ENCODE data around the gene AGBL1. TPM values are rescaled to one million over a fixed set of nuclear protein-coding genes. Genes with fewer than 3 reads are reported as not detected.

The AGBL1 gene
- total and polyA plus RNA-seq, 2 donors (not counting 3 experiments of a cell fraction or from before 2014, with no cell fraction given), result not detected

DNA sequence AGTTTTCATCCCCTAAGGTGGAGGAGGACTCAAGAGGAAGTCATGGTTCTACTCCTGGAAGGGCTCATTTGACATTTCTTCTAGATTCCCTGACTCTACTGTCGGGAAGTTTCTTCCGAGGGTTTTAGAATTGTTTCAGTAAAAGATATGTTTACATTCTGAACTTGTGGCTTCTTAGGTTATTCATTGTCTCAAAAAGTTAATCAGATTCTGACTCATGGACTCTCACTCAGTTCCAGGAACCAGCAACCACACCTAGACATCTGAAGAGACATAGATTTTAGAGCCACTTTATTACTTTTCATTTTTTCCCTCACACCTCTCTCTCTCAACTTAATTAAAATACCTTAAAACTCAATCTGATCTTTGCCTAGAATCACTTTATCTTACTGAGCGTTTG, 862.6 kb downstream of the AGBL1 start:
- Histone ChIP-seq H3K9ac (replicated peaks; ENCODE audit: extremely low read depth, insufficient read depth, low read length) (no peak overlapping the region), H3K4me2 (ENCODE audit: insufficient read depth, low read length) (no peak overlapping the region), H3K36me3 (ENCODE audit: control insufficient read depth in 2 of 2, extremely low read depth in 1 of 2, insufficient read depth in 2 of 2, low read length in 2 of 2) (no peaks in the 10 kb centered on the region), H3K4me3 (replicated peaks in 1 of 3; ENCODE audit: insufficient read depth in 1 of 3, low read depth in 1 of 3, low read length in 3 of 3) (no peak overlapping the region), H3K27me3 (ENCODE audit: control insufficient read depth in 2 of 2, insufficient read depth in 2 of 2, low read length in 2 of 2) (no peaks in the 10 kb centered on the region), H2AFZ (ENCODE audit: low read depth, low read length) (no peak overlapping the region), H4K20me1 (replicated peaks; ENCODE audit: control insufficient read depth, extremely low read depth, insufficient read depth, low read length) (no peaks in the 10 kb centered on the region), H3K9me1 (replicated peaks; ENCODE audit: control insufficient read depth, extremely low read depth, insufficient read depth, low read length) (no peaks in the 10 kb centered on the region), H3K79me2 (ENCODE audit: control insufficient read depth, insufficient read depth, low read length) (no peaks in the 10 kb centered on the region), H3K27ac (ENCODE audit: insufficient read depth, low read depth, low read length) (no peak overlapping the region), H3K9me3 (replicated peaks; ENCODE audit: control insufficient read depth, insufficient read depth, low read length) (no peaks in the 10 kb centered on the region), H3K4me1 (ENCODE audit: control insufficient read depth, extremely low read depth, insufficient read depth, low read length) (no peaks in the 10 kb centered on the region)
- FAIRE-seq, result no peak
- TF ChIP-seq GATA2 (IDR thresholded peaks at IDR 0.05; ENCODE audit: insufficient read depth, insufficient read length, low read depth, low read length) (no peak), POLR2A (IDR thresholded peaks at IDR 0.05; ENCODE audit: low read depth, low read length) (no peak), EZH2 (IDR thresholded peaks at IDR 0.05; ENCODE audit: borderline replicate concordance, low read depth, low read length, severe bottlenecking) (no peak), CTCF (IDR thresholded peaks at IDR 0.05; ENCODE audit: extremely low read depth in 1 of 2, insufficient read depth in 1 of 2, low read depth in 1 of 2, low read length in 2 of 2) (no peak), JUN (IDR thresholded peaks at IDR 0.05; ENCODE audit: borderline replicate concordance, insufficient read depth, insufficient read length, low read depth) (no peak)
- ChIA-PET POLR2A (no interaction called here), CTCF (no interaction called here)
- no peak for DNase-seq (ENCODE audit: low read depth, low spot score)
- BruUV-seq (replicated peaks), result no TSS peak
- dilution Hi-C loops (cut with MboI; ENCODE audit: extremely low pct_ligation_motif_present, low sequenced_read_pairs) (no loop called here), intact Hi-C loops (cut with micrococcal nuclease) (no loop called here)

DNA sequence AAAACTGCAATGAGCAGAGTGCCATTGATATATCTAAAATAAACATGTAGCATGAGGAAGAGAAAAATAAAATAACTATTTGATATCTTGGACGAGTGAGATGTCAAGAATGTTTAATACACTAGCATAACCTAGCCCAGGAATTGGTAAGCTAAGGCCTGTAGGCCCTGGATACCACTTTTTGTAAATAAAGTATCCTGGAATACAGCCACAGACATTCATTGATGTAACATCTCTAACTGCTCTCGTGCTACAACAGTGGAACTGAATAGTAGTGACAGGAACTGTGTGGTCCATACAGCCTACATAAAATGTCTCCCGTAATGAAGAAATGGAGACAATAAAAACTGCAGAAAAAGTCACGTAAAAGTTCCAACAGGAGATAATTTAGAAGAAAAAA, 869.0 kb downstream of the AGBL1 start:
- dilution Hi-C loops (cut with MboI; ENCODE audit: extremely low pct_ligation_motif_present, low sequenced_read_pairs), result no loop called here
- no TSS peak for BruUV-seq (replicated peaks)

More for the DNA sequence above, 869.0 kb downstream of the AGBL1 start:
- H4K20me1 ChIP-seq (replicated peaks; ENCODE audit: control insufficient read depth, extremely low read depth, insufficient read depth, low read length), result no peaks in the 10 kb centered on the region
- intact Hi-C loops (cut with micrococcal nuclease), result no loop called here
- ChIA-PET POLR2A (no interaction called here), CTCF (no interaction called here)
- H3K4me1 ChIP-seq (ENCODE audit: control insufficient read depth, extremely low read depth, insufficient read depth, low read length), result no peaks in the 10 kb centered on the region
- no peak overlapping the region for H2AFZ ChIP-seq (ENCODE audit: low read depth, low read length)
- DNase-seq (ENCODE audit: low read depth, low spot score) (no peak), FAIRE-seq (no peak)
- H3K4me2 ChIP-seq (ENCODE audit: insufficient read depth, low read length), result no peak overlapping the region
- no peaks in the 10 kb centered on the region for H3K9me3 ChIP-seq (replicated peaks; ENCODE audit: control insufficient read depth, insufficient read depth, low read length)
- no peaks in the 10 kb centered on the region for H3K79me2 ChIP-seq (ENCODE audit: control insufficient read depth, insufficient read depth, low read length)
- no peak overlapping the region for H3K27ac ChIP-seq (ENCODE audit: insufficient read depth, low read depth, low read length)
- no peaks in the 10 kb centered on the region for H3K9me1 ChIP-seq (replicated peaks; ENCODE audit: control insufficient read depth, extremely low read depth, insufficient read depth, low read length)
- no peak overlapping the region for H3K9ac ChIP-seq (replicated peaks; ENCODE audit: extremely low read depth, insufficient read depth, low read length)
- H3K36me3 ChIP-seq (ENCODE audit: control insufficient read depth in 2 of 2, extremely low read depth in 1 of 2, insufficient read depth in 2 of 2, low read length in 2 of 2), result no peaks in the 10 kb centered on the region
- no peaks in the 10 kb centered on the region for H3K27me3 ChIP-seq (ENCODE audit: control insufficient read depth in 2 of 2, insufficient read depth in 2 of 2, low read length in 2 of 2)
- TF ChIP-seq EZH2 (IDR thresholded peaks at IDR 0.05; ENCODE audit: borderline replicate concordance, low read depth, low read length, severe bottlenecking) (no peak), GATA2 (IDR thresholded peaks at IDR 0.05; ENCODE audit: insufficient read depth, insufficient read length, low read depth, low read length) (no peak), CTCF (IDR thresholded peaks at IDR 0.05; ENCODE audit: extremely low read depth in 1 of 2, insufficient read depth in 1 of 2, low read depth in 1 of 2, low read length in 2 of 2) (no peak), POLR2AphosphoS5 (IDR thresholded peaks at IDR 0.05; ENCODE audit: insufficient read depth, low read depth, low read length) (no peak), JUN (IDR thresholded peaks at IDR 0.05; ENCODE audit: borderline replicate concordance, insufficient read depth, insufficient read length, low read depth) (no peak)
- TF ChIP-seq, protein P1, sequence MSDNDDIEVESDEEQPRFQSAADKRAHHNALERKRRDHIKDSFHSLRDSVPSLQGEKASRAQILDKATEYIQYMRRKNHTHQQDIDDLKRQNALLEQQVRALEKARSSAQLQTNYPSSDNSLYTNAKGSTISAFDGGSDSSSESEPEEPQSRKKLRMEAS (IDR thresholded peaks at IDR 0.05; ENCODE audit: insufficient read depth, insufficient read length), result no peak
- H3K4me3 ChIP-seq (replicated peaks in 1 of 3; ENCODE audit: insufficient read depth in 1 of 3, low read depth in 1 of 3, low read length in 3 of 3), result no peak overlapping the region

Data from endothelial cell of umbilical vein (primary cell).